DOHH2 (cell line): ENCODE results near the gene PDE11A.

Source experiments
- EZH2phosphoT487 ChIP-seq: fragments of 200-600 bp; sonication (generic); IDR thresholded peaks from 2 replicates; pipeline ENCODE4 v1.6.1; 2017; ENCODE audit warnings: borderline replicate concordance, mild to moderate bottlenecking, antibody characterized with exemption, low read length, moderate library complexity, mixed read lengths
- TF ChIP-seq, protein P1 (sequence below): fragments of 200-600 bp; sonication (generic); IDR thresholded peaks from one replicate; pipeline ENCODE4 v1.5.1; 2014; ENCODE audit warnings: antibody characterized with exemption, mild to moderate bottlenecking, low read depth, low read length; ENCODE audit not compliant: poor library complexity, severe bottlenecking

DNA sequence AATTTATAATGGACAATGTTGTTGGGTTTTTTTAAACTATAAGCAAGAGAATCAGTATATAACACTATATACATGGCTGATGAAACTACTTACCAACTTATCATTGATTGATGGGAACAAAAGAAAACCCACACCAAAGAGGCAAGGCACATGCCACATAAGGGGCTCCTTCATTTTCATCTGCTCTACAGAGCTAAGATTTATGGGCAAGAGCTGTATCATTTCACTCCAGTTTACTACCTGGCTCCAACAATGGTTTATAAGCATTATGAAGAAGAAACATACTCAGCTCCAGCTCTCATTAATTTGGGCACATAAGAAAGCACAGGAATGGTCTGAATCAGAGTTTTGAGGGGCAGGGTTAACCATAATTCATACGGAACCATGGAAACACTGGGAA lies 396.8 kb downstream of the PDE11A start:
- TF ChIP-seq, protein P1, sequence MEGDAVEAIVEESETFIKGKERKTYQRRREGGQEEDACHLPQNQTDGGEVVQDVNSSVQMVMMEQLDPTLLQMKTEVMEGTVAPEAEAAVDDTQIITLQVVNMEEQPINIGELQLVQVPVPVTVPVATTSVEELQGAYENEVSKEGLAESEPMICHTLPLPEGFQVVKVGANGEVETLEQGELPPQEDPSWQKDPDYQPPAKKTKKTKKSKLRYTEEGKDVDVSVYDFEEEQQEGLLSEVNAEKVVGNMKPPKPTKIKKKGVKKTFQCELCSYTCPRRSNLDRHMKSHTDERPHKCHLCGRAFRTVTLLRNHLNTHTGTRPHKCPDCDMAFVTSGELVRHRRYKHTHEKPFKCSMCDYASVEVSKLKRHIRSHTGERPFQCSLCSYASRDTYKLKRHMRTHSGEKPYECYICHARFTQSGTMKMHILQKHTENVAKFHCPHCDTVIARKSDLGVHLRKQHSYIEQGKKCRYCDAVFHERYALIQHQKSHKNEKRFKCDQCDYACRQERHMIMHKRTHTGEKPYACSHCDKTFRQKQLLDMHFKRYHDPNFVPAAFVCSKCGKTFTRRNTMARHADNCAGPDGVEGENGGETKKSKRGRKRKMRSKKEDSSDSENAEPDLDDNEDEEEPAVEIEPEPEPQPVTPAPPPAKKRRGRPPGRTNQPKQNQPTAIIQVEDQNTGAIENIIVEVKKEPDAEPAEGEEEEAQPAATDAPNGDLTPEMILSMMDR = no peak
- no peak for TF ChIP-seq EZH2phosphoT487
